GM10266 (cell line): ENCODE measurements around the gene XPO4.
"Not testable (repeated sequence)": the region's sequence is repeated elsewhere in the genome, so short reads cannot be mapped to it uniquely, and the experiment has no call there.

ENCODE experiments used
- DNase-seq: peaks from one replicate; pipeline ENCODE4 v3.0.0; 2012; ENCODE audit errors: extremely low spot score
- CTCF ChIP-seq: IDR thresholded peaks from 2 replicates; pipeline ENCODE4 v1.5.1; 2012; ENCODE audit warnings: mild to moderate bottlenecking, low read depth; ENCODE audit not compliant: control insufficient read depth, insufficient read depth; ENCODE audit errors: missing control alignments

XPO4 gene

GRCh38 chr13:20877902-20878301 lies 24.6 kb downstream of the XPO4 start:
- no peak for TF ChIP-seq CTCF
- DNase-seq: no peak

- DNase-seq: not testable (repeated sequence)
These were observed 25.7 kb downstream of the XPO4 start for GRCh38 chr13:20876802-20877201.

- DNase-seq: not testable (repeated sequence)
These were observed 28.1 kb downstream of the XPO4 start for GRCh38 chr13:20874439-20874838.

- no peak for DNase-seq
- TF ChIP-seq CTCF: no peak
These were observed 29.2 kb downstream of the XPO4 start for GRCh38 chr13:20873348-20873747.

- no peak for DNase-seq
- TF ChIP-seq CTCF: no peak
These were observed 31.7 kb downstream of the XPO4 start for GRCh38 chr13:20870829-20871228.

- DNase-seq: no peak
- no peak for TF ChIP-seq CTCF
These were observed 33.0 kb downstream of the XPO4 start for GRCh38 chr13:20869540-20869939.

GRCh38 chr13:20867408-20867807 lies 35.1 kb downstream of the XPO4 start:
- DNase-seq: no peak
- TF ChIP-seq CTCF: no peak

- not testable (repeated sequence) for DNase-seq
These were observed 40.9 kb downstream of the XPO4 start for GRCh38 chr13:20861666-20862065.

- DNase-seq: no peak
- TF ChIP-seq CTCF: no peak
These were observed 41.7 kb downstream of the XPO4 start for GRCh38 chr13:20860844-20861243.
